ENCODE measurements around the gene DLGAP1. TPM values are rescaled to one million over a fixed set of nuclear protein-coding genes. Genes with fewer than 3 reads are reported as not detected.

DLGAP1 gene
- total RNA-seq, 1 experiment from 2014 or later = not detected

DNA sequence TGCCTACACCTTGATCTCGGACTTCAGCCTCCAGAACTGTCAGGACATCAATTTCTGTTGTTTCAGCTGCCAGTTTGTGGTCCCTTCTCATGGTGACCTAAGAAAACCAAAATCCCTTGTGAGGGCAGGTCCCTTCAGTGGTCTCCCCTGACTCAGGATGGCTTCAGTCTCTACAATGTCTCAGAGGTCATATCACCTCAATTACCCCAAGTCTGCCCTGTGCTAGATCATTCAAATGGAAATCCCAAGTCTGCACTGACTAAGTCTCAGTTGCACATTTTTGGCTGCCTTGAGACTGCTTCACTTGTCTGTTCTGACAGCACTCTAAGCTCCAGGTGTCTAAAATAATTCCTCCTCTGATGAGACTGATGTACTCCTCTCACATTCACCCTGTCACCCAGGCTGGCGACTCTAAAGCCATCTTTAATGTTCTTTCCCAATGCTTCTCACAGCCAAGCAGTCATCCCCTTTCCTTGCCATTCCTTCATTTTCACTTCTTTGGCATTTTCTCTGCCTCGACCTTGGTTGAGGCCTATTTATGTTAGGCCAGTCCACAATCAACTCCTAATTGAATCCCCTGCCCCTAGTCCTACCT, 470.8 kb downstream of the DLGAP1 start:
- ChIA-PET CTCF (interaction anchor here (0.6 to 5.5 kb wide), 7 partner anchors 11 to 213 kb away, joined by 3 to 52 read pairs (median 3); no protein-coding TSS in a partner anchor), POLR2A (interaction anchor here (0.7 to 0.8 kb wide), 2 partner anchors 78 to 213 kb away, joined by 3 read pairs; no protein-coding TSS in a partner anchor)
- Mint-ChIP-seq H3K27ac (ENCODE audit: low read depth, unreplicated experiment) (peak overlapping the region; percentile 14), H3K9me3 (ENCODE audit: unreplicated experiment) (peaks cover 1% of the 10 kb centered on the region), H3K27me3 (ENCODE audit: insufficient read depth, unreplicated experiment) (no peaks in the 10 kb centered on the region), H3K4me3 (ENCODE audit: unreplicated experiment) (no peak overlapping the region), H3K36me3 (ENCODE audit: insufficient read depth, unreplicated experiment) (no peaks in the 10 kb centered on the region), H3K4me1 (ENCODE audit: insufficient read depth, unreplicated experiment) (peaks cover 21% of the 10 kb centered on the region)
- TF ChIP-seq, protein P1, sequence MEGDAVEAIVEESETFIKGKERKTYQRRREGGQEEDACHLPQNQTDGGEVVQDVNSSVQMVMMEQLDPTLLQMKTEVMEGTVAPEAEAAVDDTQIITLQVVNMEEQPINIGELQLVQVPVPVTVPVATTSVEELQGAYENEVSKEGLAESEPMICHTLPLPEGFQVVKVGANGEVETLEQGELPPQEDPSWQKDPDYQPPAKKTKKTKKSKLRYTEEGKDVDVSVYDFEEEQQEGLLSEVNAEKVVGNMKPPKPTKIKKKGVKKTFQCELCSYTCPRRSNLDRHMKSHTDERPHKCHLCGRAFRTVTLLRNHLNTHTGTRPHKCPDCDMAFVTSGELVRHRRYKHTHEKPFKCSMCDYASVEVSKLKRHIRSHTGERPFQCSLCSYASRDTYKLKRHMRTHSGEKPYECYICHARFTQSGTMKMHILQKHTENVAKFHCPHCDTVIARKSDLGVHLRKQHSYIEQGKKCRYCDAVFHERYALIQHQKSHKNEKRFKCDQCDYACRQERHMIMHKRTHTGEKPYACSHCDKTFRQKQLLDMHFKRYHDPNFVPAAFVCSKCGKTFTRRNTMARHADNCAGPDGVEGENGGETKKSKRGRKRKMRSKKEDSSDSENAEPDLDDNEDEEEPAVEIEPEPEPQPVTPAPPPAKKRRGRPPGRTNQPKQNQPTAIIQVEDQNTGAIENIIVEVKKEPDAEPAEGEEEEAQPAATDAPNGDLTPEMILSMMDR (IDR thresholded peaks at IDR 0.05; ENCODE audit: unreplicated experiment) = no peak
- no TSS peak for BruUV-seq (replicated peaks)
- intact Hi-C loops (cut with micrococcal nuclease) = no loop called here
- DNase-seq (ENCODE audit: unreplicated experiment) = no peak

DNA sequence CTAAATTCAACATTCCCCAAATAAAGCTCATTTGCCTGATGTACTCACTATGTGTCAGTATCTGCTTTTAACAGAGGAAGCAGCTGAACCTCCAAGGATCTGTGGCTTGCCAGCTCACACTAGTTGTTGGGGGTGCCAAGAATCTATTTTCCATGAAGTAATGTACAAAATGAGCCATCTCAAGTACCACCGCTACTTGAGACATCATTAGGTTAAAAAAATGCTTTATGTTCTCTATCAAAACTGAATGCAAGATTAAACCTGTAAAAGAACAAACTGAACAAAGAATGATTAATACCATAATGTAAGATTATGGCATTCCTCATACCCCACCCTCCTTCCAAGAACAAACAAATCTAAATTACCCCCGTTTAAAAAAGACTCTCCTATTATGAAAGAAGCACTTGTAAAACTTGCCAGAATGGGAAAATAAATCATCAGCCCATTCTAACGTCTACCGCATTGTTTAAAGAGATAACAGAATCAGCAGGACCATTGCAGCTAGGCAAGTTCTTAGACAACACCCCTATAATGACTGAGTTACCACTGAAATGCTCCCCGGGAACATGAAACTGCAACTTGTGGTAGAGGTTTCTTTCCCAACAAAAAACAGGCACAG, 471.6 kb downstream of the DLGAP1 start:
- ChIA-PET CTCF (interaction anchor here (0.7 to 5.5 kb wide), 4 partner anchors 11 to 212 kb away, joined by 3 to 52 read pairs (median 16); no protein-coding TSS in a partner anchor), POLR2A (interaction anchor here (0.7 to 0.8 kb wide), 3 partner anchors 12 to 212 kb away, joined by 3 read pairs; no protein-coding TSS in a partner anchor)
- TF ChIP-seq, protein P1 (IDR thresholded peaks at IDR 0.05; ENCODE audit: unreplicated experiment) = no peak
- Mint-ChIP-seq H3K27me3 (ENCODE audit: insufficient read depth, unreplicated experiment) (no peaks in the 10 kb centered on the region), H3K4me1 (ENCODE audit: insufficient read depth, unreplicated experiment) (peaks cover 21% of the 10 kb centered on the region), H3K9me3 (ENCODE audit: unreplicated experiment) (peaks cover 9% of the 10 kb centered on the region), H3K36me3 (ENCODE audit: insufficient read depth, unreplicated experiment) (no peaks in the 10 kb centered on the region), H3K27ac (ENCODE audit: low read depth, unreplicated experiment) (peak overlapping the region; percentile 14), H3K4me3 (ENCODE audit: unreplicated experiment) (no peak overlapping the region)
- no TSS peak for BruUV-seq (replicated peaks)
- DNase-seq (ENCODE audit: unreplicated experiment) = peak; percentile 59
- intact Hi-C loops (cut with micrococcal nuclease) = no loop called here

DNA sequence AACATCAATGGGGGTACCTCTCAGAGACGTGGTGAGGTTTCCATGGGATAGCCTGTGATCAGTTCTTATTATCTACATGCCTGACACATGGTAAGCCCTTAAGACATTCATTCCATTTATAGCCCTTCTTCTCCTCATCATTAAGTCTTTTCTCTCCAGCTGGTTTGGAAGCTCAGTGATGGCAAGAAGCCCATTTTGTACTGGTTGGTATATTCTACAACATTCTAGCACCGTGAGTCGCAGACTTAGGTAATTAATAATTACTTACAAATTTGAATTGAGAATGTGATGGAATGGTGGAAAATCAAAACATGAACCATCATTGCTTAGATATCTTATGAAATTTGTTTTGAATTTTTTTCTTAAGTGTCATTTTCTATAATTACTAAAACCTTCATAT, 472.6 kb downstream of the DLGAP1 start:
- H3K27me3 Mint-ChIP-seq (ENCODE audit: insufficient read depth, unreplicated experiment) = no peaks in the 10 kb centered on the region

DNA sequence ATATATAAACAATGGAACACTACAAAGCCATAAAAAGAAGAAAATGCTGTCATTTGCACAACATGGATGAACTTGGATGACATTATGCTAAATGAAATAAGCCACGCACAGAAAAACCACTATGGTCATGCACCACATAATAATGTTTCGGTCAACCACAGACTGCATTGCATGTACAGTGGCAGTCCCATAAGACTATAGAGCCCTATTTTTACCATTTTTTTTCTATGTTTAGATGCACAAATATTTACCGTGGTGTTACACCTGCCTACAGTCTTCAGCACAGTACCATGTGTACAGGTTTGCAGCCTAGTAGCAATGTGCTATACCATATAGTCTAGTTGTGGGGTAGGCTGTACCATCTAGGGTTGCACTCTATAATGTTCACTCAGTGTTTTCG, 476.1 kb downstream of the DLGAP1 start:
- no TSS peak for BruUV-seq (replicated peaks)
- POLR2A ChIA-PET = no interaction called here
- no peak for DNase-seq (ENCODE audit: unreplicated experiment)
- CTCF ChIA-PET = interaction anchor here (2.1 kb wide), 1 partner anchor 16 kb away, joined by 9 read pairs; no protein-coding TSS in a partner anchor
- TF ChIP-seq, protein P1 (IDR thresholded peaks at IDR 0.05; ENCODE audit: unreplicated experiment) = no peak
- Mint-ChIP-seq H3K4me1 (ENCODE audit: insufficient read depth, unreplicated experiment) (peaks cover 8% of the 10 kb centered on the region), H3K27me3 (ENCODE audit: insufficient read depth, unreplicated experiment) (no peaks in the 10 kb centered on the region), H3K9me3 (ENCODE audit: unreplicated experiment) (peaks cover 12% of the 10 kb centered on the region), H3K4me3 (ENCODE audit: unreplicated experiment) (no peak overlapping the region), H3K27ac (ENCODE audit: low read depth, unreplicated experiment) (no peak overlapping the region), H3K36me3 (ENCODE audit: insufficient read depth, unreplicated experiment) (no peaks in the 10 kb centered on the region)
- intact Hi-C loops (cut with micrococcal nuclease) = no loop called here

More for the DNA sequence above, 472.6 kb downstream of the DLGAP1 start:
- ChIA-PET CTCF (interaction anchor here (5.5 kb wide), 1 partner anchor 13 kb away, joined by 52 read pairs; no protein-coding TSS in a partner anchor), POLR2A (no interaction called here)
- Mint-ChIP-seq H3K27ac (ENCODE audit: low read depth, unreplicated experiment) (no peak overlapping the region), H3K36me3 (ENCODE audit: insufficient read depth, unreplicated experiment) (no peaks in the 10 kb centered on the region), H3K4me1 (ENCODE audit: insufficient read depth, unreplicated experiment) (peaks cover 21% of the 10 kb centered on the region), H3K9me3 (ENCODE audit: unreplicated experiment) (peaks cover 12% of the 10 kb centered on the region), H3K4me3 (ENCODE audit: unreplicated experiment) (no peak overlapping the region)
- intact Hi-C loops (cut with micrococcal nuclease) = no loop called here
- no peak for DNase-seq (ENCODE audit: unreplicated experiment)
- BruUV-seq (replicated peaks) = no TSS peak
- TF ChIP-seq, protein P1 (IDR thresholded peaks at IDR 0.05; ENCODE audit: unreplicated experiment) = no peak
